ENCODE measurements around the gene RBM22.
A peak's percentile ranks its signal among the peaks of the same experiment; 100 is the strongest.

The RBM22 gene

GRCh38 chr5:150651924-150652671 lies 48.8 kb downstream of the RBM22 start:
- no peaks in the 10 kb centered on the region for H3K9me3 Mint-ChIP-seq
- H3K36me3 Mint-ChIP-seq: peaks cover 23% of the 10 kb centered on the region
- ATAC-seq (ENCODE audit: low read depth): no peak
- no peaks in the 10 kb centered on the region for H3K27me3 Mint-ChIP-seq
- H3K27ac Mint-ChIP-seq: no peak overlapping the region
- peaks cover 12% of the 10 kb centered on the region for H3K4me1 Mint-ChIP-seq
- H3K4me3 Mint-ChIP-seq: no peak overlapping the region
- DNase-seq (ENCODE audit: low spot score in 2 of 2): no peak

- Mint-ChIP-seq H3K9me3 (no peaks in the 10 kb centered on the region), H3K4me1 (peaks cover 12% of the 10 kb centered on the region), H3K27ac (peak overlapping the region; percentile 18), H3K36me3 (peaks cover 23% of the 10 kb centered on the region), H3K4me3 (no peak overlapping the region), H3K27me3 (no peaks in the 10 kb centered on the region)
- ATAC-seq (ENCODE audit: low read depth) (no peak), DNase-seq (ENCODE audit: low spot score in 2 of 2) (no peak)
Measured at GRCh38 chr5:150651382-150651781, 49.5 kb downstream of the RBM22 start.

- ATAC-seq (ENCODE audit: low read depth): no peak
- peak overlapping the region; percentile 18 for H3K27ac Mint-ChIP-seq
Measured at GRCh38 chr5:150650021-150651006, 50.5 kb downstream of the RBM22 start.

DNA sequence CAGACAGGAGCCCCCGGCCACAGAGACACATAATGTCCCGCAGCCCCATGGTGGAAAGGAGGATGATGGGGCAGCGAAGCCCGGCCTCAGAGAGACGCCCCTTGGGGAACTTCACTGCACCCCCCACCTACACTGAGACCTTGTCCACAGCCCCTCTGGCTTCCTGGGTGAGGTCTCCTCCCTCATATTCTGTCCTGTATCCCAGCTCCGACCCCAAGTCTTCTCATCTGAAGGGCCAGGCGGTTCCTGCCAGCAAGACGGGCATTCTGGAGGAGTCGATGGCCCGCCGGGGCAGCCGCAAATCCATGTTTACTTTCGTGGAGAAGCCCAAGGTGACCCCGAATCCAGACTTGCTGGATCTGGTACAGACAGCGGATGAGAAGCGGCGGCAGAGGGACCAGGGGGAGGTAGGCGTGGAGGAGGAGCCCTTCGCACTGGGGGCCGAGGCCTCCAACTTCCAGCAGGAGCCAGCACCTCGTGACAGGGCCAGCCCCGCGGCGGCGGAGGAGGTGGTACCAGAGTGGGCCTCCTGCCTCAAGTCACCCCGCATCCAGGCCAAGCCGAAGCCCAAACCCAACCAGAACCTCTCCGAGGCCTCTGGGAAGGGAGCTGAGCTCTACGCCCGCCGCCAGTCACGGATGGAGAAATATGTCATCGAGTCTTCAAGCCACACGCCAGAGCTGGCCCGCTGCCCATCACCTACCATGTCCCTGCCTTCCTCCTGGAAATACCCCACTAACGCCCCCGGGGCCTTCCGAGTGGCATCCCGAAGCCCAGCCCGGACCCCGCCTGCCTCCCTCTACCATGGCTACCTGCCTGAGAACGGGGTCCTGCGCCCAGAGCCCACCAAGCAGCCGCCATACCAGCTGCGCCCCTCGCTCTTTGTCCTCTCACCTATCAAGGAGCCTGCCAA lies 51.5 kb downstream of the RBM22 start:
- Mint-ChIP-seq H3K27ac (no peak overlapping the region), H3K9me3 (no peaks in the 10 kb centered on the region), H3K4me3 (no peak overlapping the region), H3K4me1 (peaks cover 12% of the 10 kb centered on the region), H3K27me3 (no peaks in the 10 kb centered on the region), H3K36me3 (peaks cover 23% of the 10 kb centered on the region)
- ATAC-seq (ENCODE audit: low read depth) (no peak), DNase-seq (ENCODE audit: low spot score in 2 of 2) (no peak)

More at GRCh38 chr5:150650021-150651006, 50.5 kb downstream of the RBM22 start:
- H3K4me1 Mint-ChIP-seq: peaks cover 12% of the 10 kb centered on the region
- no peaks in the 10 kb centered on the region for H3K27me3 Mint-ChIP-seq
- H3K4me3 Mint-ChIP-seq: no peak overlapping the region
- peaks cover 23% of the 10 kb centered on the region for H3K36me3 Mint-ChIP-seq
- no peak for DNase-seq (ENCODE audit: low spot score in 2 of 2)
- no peaks in the 10 kb centered on the region for H3K9me3 Mint-ChIP-seq

DNA sequence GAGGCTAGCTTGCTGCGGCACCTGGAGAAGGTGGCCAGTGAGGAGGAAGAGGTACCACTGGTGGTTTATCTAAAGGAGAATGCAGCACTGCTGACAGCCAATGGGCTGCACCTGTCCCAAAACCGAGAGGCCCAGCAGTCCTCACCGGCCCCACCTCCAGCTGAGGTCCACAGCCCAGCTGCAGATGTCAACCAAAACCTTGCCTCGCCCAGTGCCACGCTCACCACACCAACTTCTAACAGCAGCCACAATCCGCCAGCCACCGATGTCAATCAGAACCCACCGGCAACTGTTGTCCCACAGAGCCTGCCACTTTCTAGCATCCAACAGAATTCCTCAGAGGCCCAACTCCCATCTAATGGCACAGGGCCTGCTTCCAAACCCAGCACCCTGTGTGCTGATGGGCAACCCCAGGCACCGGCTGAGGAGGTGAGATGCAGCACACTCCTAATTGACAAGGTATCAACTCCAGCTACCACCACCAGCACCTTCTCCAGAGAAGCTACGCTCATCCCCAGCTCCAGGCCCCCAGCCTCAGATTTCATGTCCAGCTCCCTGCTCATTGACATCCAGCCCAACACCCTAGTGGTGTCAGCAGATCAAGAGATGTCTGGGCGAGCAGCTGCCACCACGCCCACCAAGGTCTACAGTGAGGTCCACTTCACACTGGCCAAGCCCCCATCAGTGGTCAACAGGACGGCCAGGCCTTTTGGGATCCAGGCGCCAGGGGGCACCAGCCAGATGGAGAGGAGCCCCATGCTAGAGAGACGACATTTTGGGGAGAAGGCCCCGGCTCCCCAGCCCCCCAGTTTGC lies 52.4 kb downstream of the RBM22 start:
- no peak overlapping the region for H3K4me3 Mint-ChIP-seq
- no peak for DNase-seq (ENCODE audit: low spot score in 2 of 2)
- no peak overlapping the region for H3K27ac Mint-ChIP-seq
- no peaks in the 10 kb centered on the region for H3K9me3 Mint-ChIP-seq
- peaks cover 9% of the 10 kb centered on the region for H3K4me1 Mint-ChIP-seq
- ATAC-seq (ENCODE audit: low read depth): no peak
- no peaks in the 10 kb centered on the region for H3K27me3 Mint-ChIP-seq
- peaks cover 23% of the 10 kb centered on the region for H3K36me3 Mint-ChIP-seq

DNA sequence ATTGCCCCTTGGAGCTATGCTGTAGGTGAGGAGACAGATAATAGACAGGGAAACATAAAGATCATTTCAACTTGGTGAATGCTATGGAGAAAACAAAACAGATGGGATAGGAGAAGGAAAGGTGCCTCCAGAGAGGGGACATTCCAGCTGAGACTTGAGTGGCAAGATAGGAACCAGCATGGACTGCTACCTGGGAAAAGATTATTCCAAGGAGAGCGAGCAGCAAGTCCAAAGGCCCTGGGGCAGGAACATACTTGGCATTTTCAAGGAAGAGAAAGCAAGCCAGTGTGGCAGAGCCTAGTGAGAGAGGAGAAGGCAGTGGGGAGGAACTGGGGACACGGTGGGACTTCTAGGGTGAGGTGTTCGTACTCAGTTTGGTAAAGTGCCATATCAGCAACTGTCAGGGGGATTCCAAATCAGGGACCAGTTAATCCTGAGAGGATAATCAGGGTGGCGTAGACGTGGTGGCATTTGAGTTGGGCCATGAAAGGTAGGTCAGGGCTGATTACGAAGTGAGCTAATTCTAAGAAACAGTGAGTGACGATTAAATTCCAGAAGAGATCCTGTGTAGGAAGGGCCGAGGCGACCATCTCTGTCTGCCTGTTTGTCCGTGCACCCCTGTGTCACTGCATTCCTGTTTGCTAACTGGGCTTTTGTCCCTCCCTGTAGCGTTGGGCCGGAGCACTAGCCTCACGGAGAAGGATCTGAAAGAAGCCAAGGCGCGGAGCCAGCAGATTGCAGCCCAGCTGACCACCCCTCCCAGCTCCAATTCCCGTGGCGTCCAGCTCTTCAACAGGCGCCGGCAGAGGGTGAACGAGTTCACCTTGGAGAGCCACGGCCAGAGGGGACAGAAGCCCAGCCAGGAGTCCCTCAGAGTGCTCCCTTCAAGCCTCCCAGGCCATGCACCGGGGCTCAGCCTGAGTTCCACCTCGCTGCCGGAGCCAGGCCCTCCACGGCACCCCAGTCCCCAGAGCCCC lies 53.3 kb downstream of the RBM22 start:
- Mint-ChIP-seq H3K4me3 (no peak overlapping the region), H3K27me3 (no peaks in the 10 kb centered on the region)

DNA sequence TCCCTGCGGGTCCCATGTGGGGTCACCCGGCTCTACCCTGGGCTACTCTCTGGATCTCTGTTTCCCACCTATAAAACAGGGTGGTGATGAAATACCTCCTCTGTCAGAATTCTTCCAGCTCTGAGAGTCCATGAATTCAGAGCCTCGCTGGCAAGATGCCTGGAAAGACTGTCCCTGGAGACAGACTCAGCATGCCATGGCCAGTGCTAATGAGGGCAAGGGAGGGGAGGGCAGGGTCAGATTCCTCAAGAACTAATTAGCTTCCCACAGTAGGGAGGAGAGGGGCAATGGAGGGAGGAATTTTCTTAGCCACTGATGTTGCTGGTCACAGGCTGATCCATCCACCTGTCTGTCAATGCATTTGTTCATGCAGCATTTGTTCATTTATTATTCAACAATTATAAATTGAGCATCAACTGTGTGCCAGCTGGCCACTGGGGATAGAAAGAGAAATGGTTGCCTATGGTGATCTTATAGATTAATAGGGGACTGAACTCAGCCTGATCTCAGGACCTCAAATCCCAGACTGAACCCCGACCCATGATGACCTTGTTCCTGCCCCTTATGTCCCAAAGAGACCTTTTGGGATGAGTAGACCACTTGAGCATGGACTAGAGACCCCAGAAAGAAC lies 55.7 kb downstream of the RBM22 start:
- H3K27ac Mint-ChIP-seq: peak overlapping the region; percentile 50
- no peaks in the 10 kb centered on the region for H3K9me3 Mint-ChIP-seq
- no peaks in the 10 kb centered on the region for H3K27me3 Mint-ChIP-seq
- peaks cover 23% of the 10 kb centered on the region for H3K36me3 Mint-ChIP-seq
- no peak overlapping the region for H3K4me3 Mint-ChIP-seq
- ATAC-seq (ENCODE audit: low read depth) (no peak), DNase-seq (ENCODE audit: low spot score in 2 of 2) (no peak)
- peaks cover 8% of the 10 kb centered on the region for H3K4me1 Mint-ChIP-seq

More for the DNA sequence above, 53.3 kb downstream of the RBM22 start:
- Mint-ChIP-seq H3K36me3 (peaks cover 23% of the 10 kb centered on the region), H3K9me3 (no peaks in the 10 kb centered on the region), H3K4me1 (peaks cover 11% of the 10 kb centered on the region), H3K27ac (peak overlapping the region; percentile 4)
- ATAC-seq (ENCODE audit: low read depth) (no peak), DNase-seq (ENCODE audit: low spot score in 2 of 2) (no peak)

- no peak for ATAC-seq (ENCODE audit: low read depth)
- no peak for DNase-seq (ENCODE audit: low spot score in 2 of 2)
- Mint-ChIP-seq H3K4me3 (no peak overlapping the region), H3K27me3 (no peaks in the 10 kb centered on the region), H3K4me1 (peaks cover 10% of the 10 kb centered on the region), H3K9me3 (no peaks in the 10 kb centered on the region), H3K36me3 (peaks cover 20% of the 10 kb centered on the region), H3K27ac (peak overlapping the region; percentile 38)
Measured at GRCh38 chr5:150644514-150644913, 56.3 kb downstream of the RBM22 start.

DNA sequence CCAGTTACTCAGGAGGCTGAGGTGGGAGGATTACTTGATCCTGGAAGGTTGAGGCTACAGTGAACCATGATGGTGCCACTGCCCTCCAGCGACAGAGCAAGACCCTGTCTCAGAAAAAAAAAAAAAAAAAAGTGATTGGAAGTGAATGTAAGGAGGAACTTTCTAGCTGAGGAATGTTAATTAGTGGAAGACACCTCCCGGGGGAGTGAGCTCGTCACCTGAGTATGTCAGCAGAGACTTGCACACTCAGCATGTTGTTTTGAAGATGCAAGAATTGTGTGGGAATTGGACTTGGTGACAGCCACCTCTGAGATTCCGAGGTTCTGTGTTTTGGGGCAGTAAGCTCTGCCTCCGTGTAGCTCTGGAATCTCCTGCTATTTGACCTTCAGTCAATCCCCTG lies 56.8 kb downstream of the RBM22 start:
- Mint-ChIP-seq H3K4me1 (peaks cover 13% of the 10 kb centered on the region), H3K27ac (no peak overlapping the region), H3K36me3 (peaks cover 20% of the 10 kb centered on the region), H3K4me3 (no peak overlapping the region), H3K9me3 (no peaks in the 10 kb centered on the region), H3K27me3 (no peaks in the 10 kb centered on the region)
- DNase-seq (ENCODE audit: low spot score in 2 of 2): no peak
- ATAC-seq (ENCODE audit: low read depth): no peak

DNA sequence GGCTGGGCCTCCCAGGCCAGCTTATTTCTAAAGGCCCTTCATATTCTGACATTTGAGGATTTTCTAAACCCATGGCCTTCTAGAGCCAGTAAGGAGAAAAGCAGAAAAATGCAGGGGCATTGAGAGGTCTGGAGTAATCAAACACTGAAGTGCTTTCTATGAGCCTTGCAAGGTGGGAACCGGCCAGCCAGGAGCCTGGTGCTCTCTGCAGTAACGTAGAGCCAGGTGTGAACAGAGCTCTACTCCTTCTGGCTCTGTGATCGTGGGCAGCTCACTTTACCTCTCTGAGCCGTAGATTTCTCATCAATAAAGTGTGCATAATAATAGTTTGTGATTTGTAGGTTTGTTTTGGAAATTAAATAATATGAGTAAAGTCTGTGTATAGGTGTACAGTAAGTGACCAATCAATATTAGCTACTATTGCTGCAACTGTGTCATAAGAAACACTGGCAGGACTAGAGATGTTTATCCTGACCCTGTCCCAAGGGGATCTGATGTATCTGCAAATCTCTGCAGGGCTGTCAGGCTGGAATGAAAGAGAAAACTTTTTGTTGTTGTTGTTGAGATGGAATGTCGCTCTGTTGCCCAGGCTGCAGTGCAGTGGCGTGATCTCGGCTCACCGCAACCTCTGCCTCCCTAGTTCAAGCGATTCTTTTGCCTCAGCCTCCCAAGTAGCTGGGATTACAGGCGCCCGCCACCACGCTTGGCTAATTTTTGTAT lies 57.7 kb downstream of the RBM22 start:
- no peak overlapping the region for H3K27ac Mint-ChIP-seq
- no peak overlapping the region for H3K4me3 Mint-ChIP-seq
- H3K27me3 Mint-ChIP-seq: no peaks in the 10 kb centered on the region
- H3K36me3 Mint-ChIP-seq: peaks cover 12% of the 10 kb centered on the region
- no peaks in the 10 kb centered on the region for H3K9me3 Mint-ChIP-seq
- DNase-seq (ENCODE audit: low spot score in 2 of 2) (no peak), ATAC-seq (ENCODE audit: low read depth) (no peak)
- H3K4me1 Mint-ChIP-seq: peaks cover 14% of the 10 kb centered on the region

DNA sequence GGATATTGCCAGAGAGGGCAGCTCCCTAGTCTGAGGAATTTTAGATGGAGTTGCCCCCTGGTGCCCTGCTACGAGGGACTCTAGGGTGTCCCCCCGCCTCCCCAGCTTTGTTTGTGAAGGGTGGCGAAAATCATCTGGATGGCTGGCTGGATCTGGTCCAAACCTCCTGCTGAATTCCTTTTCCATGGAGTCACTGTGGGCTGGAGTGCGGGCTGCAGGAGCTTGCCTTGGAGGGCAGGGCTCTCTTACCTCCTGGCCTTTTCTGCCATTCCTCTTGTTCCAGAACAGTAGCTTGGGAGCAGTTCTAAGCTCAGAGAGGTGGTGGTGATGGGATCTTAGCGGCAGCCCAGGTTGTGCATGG lies 58.3 kb downstream of the RBM22 start:
- Mint-ChIP-seq H3K27ac (no peak overlapping the region), H3K27me3 (no peaks in the 10 kb centered on the region), H3K9me3 (no peaks in the 10 kb centered on the region), H3K36me3 (peaks cover 11% of the 10 kb centered on the region), H3K4me3 (no peak overlapping the region), H3K4me1 (peaks cover 16% of the 10 kb centered on the region)
- no peak for DNase-seq (ENCODE audit: low spot score in 2 of 2)
- no peak for ATAC-seq (ENCODE audit: low read depth)

All from memory B cell (primary cell).